ENCODE results near the gene GFY. TPM values are rescaled to one million over a fixed set of nuclear protein-coding genes. Genes with fewer than 3 reads are reported as not detected.

Gene GFY
- total and polyA plus RNA-seq, 9 of the 15 experiments (the other 6 are each of a cell fraction or from before 2014, with no cell fraction given), result 0.06 to 0.40 (median 0.19) TPM; not detected in 3

DNA sequence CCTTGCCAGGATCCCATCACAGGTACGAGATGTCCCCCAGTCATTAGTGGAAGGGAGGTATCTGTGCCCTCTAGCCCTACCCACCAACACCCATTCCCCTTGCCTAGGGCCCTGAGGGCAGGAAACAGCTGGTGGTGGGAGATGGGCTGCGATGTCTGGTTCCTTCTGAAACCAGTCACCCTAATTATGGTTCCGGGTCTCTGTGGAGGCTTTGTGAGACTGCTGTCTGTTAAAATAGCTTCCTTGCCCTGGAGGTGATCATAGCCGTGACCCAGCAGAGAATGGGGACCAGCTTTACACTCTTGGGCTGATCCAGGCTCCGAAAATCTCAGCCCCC is 33.3 kb downstream of the GFY start:
- Histone ChIP-seq H3K4me3 (no peak overlapping the region), H3K4me1 (replicated peaks in 1 of 2; ENCODE audit: control insufficient read depth in 2 of 2, insufficient read depth in 2 of 2, low read length in 2 of 2) (peaks cover 0 to 24% of the 10 kb centered on the region in 2 experiments; a peak in 4 of 5 replicates), H3K9ac (ENCODE audit: insufficient read depth in 1 of 2, low read depth in 2 of 2, low read length in 2 of 2) (peak overlapping the region in 1 of 2 experiments; percentile 31; a peak in 1 of 4 replicates), H3K27ac (ENCODE audit: extremely low read depth, low read depth, low read length) (no peak overlapping the region; the same call in 2 of the 3 replicates), H3K27me3 (ENCODE audit: control insufficient read depth in 2 of 2, insufficient read depth in 2 of 2, low read length in 2 of 2) (no peaks in the 10 kb centered on the region), H3K79me2 (ENCODE audit: control insufficient read depth, insufficient read depth, low read length) (peaks cover 29% of the 10 kb centered on the region), H4K20me1 (replicated peaks; ENCODE audit: control insufficient read depth, insufficient read depth, low read length) (no peaks in the 10 kb centered on the region), H2AFZ (ENCODE audit: low read depth, low read length) (no peak overlapping the region), H3K9me3 (replicated peaks; ENCODE audit: control insufficient read depth, insufficient read depth, low read depth, low read length) (no peaks in the 10 kb centered on the region), H3K36me3 (ENCODE audit: control insufficient read depth, insufficient read depth, low read length) (peaks cover 43% of the 10 kb centered on the region; the same call in 2 of the 3 replicates), H3K4me2 (ENCODE audit: insufficient read depth, low read length) (no peak overlapping the region), H3K9me1 (ENCODE audit: control insufficient read depth, insufficient read depth, low read length) (no peaks in the 10 kb centered on the region)
- CTCF ChIA-PET (ENCODE audit: low intra/inter-chr PET ratio), result no interaction called here
- TF ChIP-seq LEF1 (IDR thresholded peaks at IDR 0.05) (no peak), SUPT5H (IDR thresholded peaks at IDR 0.05) (no peak), HCFC1 (IDR thresholded peaks at IDR 0.05; ENCODE audit: low read depth, low read length) (no peak), ARNT (IDR thresholded peaks at IDR 0.05) (no peak), MTA1 (IDR thresholded peaks at IDR 0.05; ENCODE audit: borderline replicate concordance) (no peak), EGR1 (conservative IDR thresholded peaks at IDR 0.05) (no peak), SMARCB1 (IDR thresholded peaks at IDR 0.05; ENCODE audit: insufficient read length, low read depth) (no peak), CBFA2T3 (IDR thresholded peaks at IDR 0.05) (no peak), ZNF197 (CRISPR knock-in tag; IDR thresholded peaks at IDR 0.05; ENCODE audit: low read depth) (no peak), XRCC5 (IDR thresholded peaks at IDR 0.05; ENCODE audit: low read depth, low read length) (no peak), KLF1 (tag; IDR thresholded peaks at IDR 0.05) (no peak)
- TF ChIP-seq, protein P1, sequence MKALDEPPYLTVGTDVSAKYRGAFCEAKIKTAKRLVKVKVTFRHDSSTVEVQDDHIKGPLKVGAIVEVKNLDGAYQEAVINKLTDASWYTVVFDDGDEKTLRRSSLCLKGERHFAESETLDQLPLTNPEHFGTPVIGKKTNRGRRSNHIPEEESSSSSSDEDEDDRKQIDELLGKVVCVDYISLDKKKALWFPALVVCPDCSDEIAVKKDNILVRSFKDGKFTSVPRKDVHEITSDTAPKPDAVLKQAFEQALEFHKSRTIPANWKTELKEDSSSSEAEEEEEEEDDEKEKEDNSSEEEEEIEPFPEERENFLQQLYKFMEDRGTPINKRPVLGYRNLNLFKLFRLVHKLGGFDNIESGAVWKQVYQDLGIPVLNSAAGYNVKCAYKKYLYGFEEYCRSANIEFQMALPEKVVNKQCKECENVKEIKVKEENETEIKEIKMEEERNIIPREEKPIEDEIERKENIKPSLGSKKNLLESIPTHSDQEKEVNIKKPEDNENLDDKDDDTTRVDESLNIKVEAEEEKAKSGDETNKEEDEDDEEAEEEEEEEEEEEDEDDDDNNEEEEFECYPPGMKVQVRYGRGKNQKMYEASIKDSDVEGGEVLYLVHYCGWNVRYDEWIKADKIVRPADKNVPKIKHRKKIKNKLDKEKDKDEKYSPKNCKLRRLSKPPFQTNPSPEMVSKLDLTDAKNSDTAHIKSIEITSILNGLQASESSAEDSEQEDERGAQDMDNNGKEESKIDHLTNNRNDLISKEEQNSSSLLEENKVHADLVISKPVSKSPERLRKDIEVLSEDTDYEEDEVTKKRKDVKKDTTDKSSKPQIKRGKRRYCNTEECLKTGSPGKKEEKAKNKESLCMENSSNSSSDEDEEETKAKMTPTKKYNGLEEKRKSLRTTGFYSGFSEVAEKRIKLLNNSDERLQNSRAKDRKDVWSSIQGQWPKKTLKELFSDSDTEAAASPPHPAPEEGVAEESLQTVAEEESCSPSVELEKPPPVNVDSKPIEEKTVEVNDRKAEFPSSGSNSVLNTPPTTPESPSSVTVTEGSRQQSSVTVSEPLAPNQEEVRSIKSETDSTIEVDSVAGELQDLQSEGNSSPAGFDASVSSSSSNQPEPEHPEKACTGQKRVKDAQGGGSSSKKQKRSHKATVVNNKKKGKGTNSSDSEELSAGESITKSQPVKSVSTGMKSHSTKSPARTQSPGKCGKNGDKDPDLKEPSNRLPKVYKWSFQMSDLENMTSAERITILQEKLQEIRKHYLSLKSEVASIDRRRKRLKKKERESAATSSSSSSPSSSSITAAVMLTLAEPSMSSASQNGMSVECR (CRISPR knock-in tag; IDR thresholded peaks at IDR 0.05), result no peak
- TF ChIP-seq, protein P2, sequence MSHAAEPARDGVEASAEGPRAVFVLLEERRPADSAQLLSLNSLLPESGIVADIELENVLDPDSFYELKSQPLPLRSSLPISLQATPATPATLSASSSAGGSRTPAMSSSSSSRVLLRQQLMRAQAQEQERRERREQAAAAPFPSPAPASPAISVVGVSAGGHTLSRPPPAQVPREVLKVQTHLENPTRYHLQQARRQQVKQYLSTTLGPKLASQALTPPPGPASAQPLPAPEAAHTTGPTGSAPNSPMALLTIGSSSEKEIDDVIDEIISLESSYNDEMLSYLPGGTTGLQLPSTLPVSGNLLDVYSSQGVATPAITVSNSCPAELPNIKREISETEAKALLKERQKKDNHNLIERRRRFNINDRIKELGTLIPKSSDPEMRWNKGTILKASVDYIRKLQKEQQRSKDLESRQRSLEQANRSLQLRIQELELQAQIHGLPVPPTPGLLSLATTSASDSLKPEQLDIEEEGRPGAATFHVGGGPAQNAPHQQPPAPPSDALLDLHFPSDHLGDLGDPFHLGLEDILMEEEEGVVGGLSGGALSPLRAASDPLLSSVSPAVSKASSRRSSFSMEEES (CRISPR knock-in tag; IDR thresholded peaks at IDR 0.05), result no peak
- intact Hi-C loops (cut with micrococcal nuclease), result no loop called here
- BruUV-seq (replicated peaks), result no TSS peak
- DNase-seq (ENCODE audit: extremely low read depth in 1 of 4, low spot score in 3 of 4), result no peak
- 98% methylated on average over 5 of the region's 5 CpGs for WGBS (ENCODE audit: insufficient coverage, low coverage, missing lambda C conversion rate)
- FAIRE-seq, result no peak
- no peak for ATAC-seq
- POLR2A ChIA-PET, result interaction anchor here (0.9 kb wide), 1 partner anchor 10 kb away, joined by 3 read pairs; no protein-coding TSS in a partner anchor
- in situ Hi-C loops (cut with MboI), result no loop called here
